OCI-LY3 (cell line): Measurements from ENCODE around the gene RALGAPB.

Experiments used
- H2AFZ ChIP-seq: fragments of 200-600, 300-600 bp; shearing (Covaris generic); 2 replicates; pipeline ENCODE4 v1.6.0; 2014; ENCODE audit warnings: antibody characterized with exemption, low read depth, low read length
- H3K27ac ChIP-seq: fragments of 200-600, 300-600 bp; sonication (generic); 2 replicates; pipeline ENCODE4 v1.5.1; 2014; ENCODE audit warnings: mild to moderate bottlenecking, low read length, moderate library complexity, mixed read lengths
- H3K27me3 ChIP-seq: fragments of 200-600, 300-600 bp; sonication (generic); 2 replicates; pipeline ENCODE4 v1.6.1; 2014; ENCODE audit warnings: low read depth, low read length, mixed read lengths
- H3K36me3 ChIP-seq: fragments of 200-600, 300-600 bp; sonication (generic); replicated peaks from 2 replicates; pipeline ENCODE3; 2014; ENCODE audit warnings: low read depth, low read length, mixed read lengths
- H3K4me1 ChIP-seq: fragments of 300-600, 200-600 bp; sonication (generic); 2 replicates; pipeline ENCODE4 v1.6.1; 2014; ENCODE audit warnings: low read length, mixed read lengths
- H3K4me2 ChIP-seq: fragments of 200-600, 300-600 bp; sonication (generic); 2 replicates; pipeline ENCODE4 v1.6.1; 2014; ENCODE audit warnings: low read length, mixed read lengths
- H3K4me3 ChIP-seq: fragments of 300-600, 200-600 bp; sonication (generic); 2 replicates; pipeline ENCODE4 v1.5.1; 2014; ENCODE audit warnings: antibody characterized with exemption, mild to moderate bottlenecking, low read length, moderate library complexity
- H3K79me2 ChIP-seq: fragments of 300-600, 200-600 bp; shearing (Covaris generic); 2 replicates; pipeline ENCODE4 v1.6.1; 2014; ENCODE audit warnings: mild to moderate bottlenecking, low read length, mixed read lengths
- H3K9ac ChIP-seq: fragments of 300-600, 200-600 bp; shearing (Covaris generic); 2 replicates; pipeline ENCODE4 v1.6.0; 2014; ENCODE audit warnings: mild to moderate bottlenecking, low read length, moderate library complexity
- H3K9me3 ChIP-seq: fragments of 200-600, 300-600 bp; shearing (Covaris generic); 2 replicates; pipeline ENCODE4 v1.6.1; 2014; ENCODE audit warnings: low read length, mixed read lengths; ENCODE audit not compliant: insufficient read depth
- H4K20me1 ChIP-seq: fragments of 200-600, 300-600 bp; sonication (generic); 2 replicates; pipeline ENCODE4 v1.6.1; 2016; ENCODE audit warnings: low read length, mixed read lengths; ENCODE audit not compliant: insufficient read depth
- CTCF ChIP-seq: fragments of 200-600, 300-600 bp; sonication (generic); IDR thresholded peaks from 2 replicates; pipeline ENCODE4 v1.5.1; 2014; ENCODE audit warnings: antibody characterized with exemption, low read length, low read depth
- EZH2phosphoT487 ChIP-seq: fragments of 200-600 bp; shearing (Covaris generic); IDR thresholded peaks from 2 replicates; pipeline ENCODE4 v1.6.1; 2018; ENCODE audit warnings: antibody characterized with exemption, mixed run types, low read depth

The RALGAPB gene

GRCh38 chr20:38563802-38564431 lies 91.3 kb downstream of the RALGAPB start:
- TF ChIP-seq EZH2phosphoT487, result no peak
- TF ChIP-seq CTCF, result no peak
- Histone ChIP-seq H3K79me2 (no peaks in the 10 kb centered on the region), H3K4me3 (no peak overlapping the region), H3K4me1 (no peaks in the 10 kb centered on the region), H3K27ac (no peak overlapping the region), H3K9me3 (no peaks in the 10 kb centered on the region), H3K36me3 (peaks cover 32% of the 10 kb centered on the region), H2AFZ (no peak overlapping the region), H3K4me2 (no peak overlapping the region), H3K9ac (no peak overlapping the region), H4K20me1 (no peaks in the 10 kb centered on the region), H3K27me3 (no peaks in the 10 kb centered on the region)

DNA sequence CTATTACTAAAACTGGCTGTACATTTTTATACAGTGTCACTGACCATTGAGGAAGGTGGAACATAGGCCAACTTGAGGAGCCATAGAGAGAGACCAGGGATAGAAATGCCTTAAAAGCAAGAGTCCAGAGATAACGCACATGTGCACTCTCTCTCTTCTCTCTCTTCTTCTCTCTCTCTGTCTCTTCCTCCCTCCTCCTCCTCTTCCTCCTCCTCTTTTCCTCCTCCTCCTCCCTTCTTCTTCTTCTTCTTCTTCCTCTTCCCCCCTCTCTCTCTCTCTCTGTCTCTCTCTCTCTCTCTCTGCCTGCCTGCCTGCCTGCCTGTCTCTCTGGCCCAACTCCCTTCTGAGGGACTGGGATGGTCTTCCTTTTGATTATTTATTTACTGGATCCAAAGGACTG lies 92.0 kb downstream of the RALGAPB start:
- Histone ChIP-seq H4K20me1 (no peaks in the 10 kb centered on the region), H3K79me2 (no peaks in the 10 kb centered on the region), H2AFZ (no peak overlapping the region), H3K9me3 (no peaks in the 10 kb centered on the region), H3K27me3 (no peaks in the 10 kb centered on the region), H3K4me2 (no peak overlapping the region), H3K4me1 (no peaks in the 10 kb centered on the region), H3K36me3 (peaks cover 29% of the 10 kb centered on the region), H3K27ac (no peak overlapping the region), H3K9ac (no peak overlapping the region), H3K4me3 (no peak overlapping the region)
- TF ChIP-seq EZH2phosphoT487, result no peak
- no peak for TF ChIP-seq CTCF

GRCh38 chr20:38566036-38566598 lies 93.5 kb downstream of the RALGAPB start:
- TF ChIP-seq EZH2phosphoT487 (no peak), CTCF (no peak)
- no peak overlapping the region for H3K4me3 ChIP-seq
- H4K20me1 ChIP-seq, result no peaks in the 10 kb centered on the region
- H3K36me3 ChIP-seq, result peaks cover 31% of the 10 kb centered on the region
- no peaks in the 10 kb centered on the region for H3K79me2 ChIP-seq
- H2AFZ ChIP-seq, result no peak overlapping the region
- no peaks in the 10 kb centered on the region for H3K9me3 ChIP-seq
- H3K4me2 ChIP-seq, result no peak overlapping the region
- H3K27ac ChIP-seq, result no peak overlapping the region
- H3K9ac ChIP-seq, result no peak overlapping the region
- no peaks in the 10 kb centered on the region for H3K27me3 ChIP-seq
- H3K4me1 ChIP-seq, result no peaks in the 10 kb centered on the region

GRCh38 chr20:38569747-38570525 lies 97.3 kb downstream of the RALGAPB start:
- H3K36me3 ChIP-seq, result peaks cover 34% of the 10 kb centered on the region
- no peaks in the 10 kb centered on the region for H3K79me2 ChIP-seq
- H2AFZ ChIP-seq, result no peak overlapping the region
- no peaks in the 10 kb centered on the region for H3K9me3 ChIP-seq
- H3K9ac ChIP-seq, result no peak overlapping the region
- H3K27me3 ChIP-seq, result no peaks in the 10 kb centered on the region
- no peaks in the 10 kb centered on the region for H3K4me1 ChIP-seq
- no peak overlapping the region for H3K4me3 ChIP-seq
- no peak overlapping the region for H3K27ac ChIP-seq
- TF ChIP-seq EZH2phosphoT487, result no peak
- TF ChIP-seq CTCF, result no peak
- no peaks in the 10 kb centered on the region for H4K20me1 ChIP-seq
- no peak overlapping the region for H3K4me2 ChIP-seq
